ENCODE results near the gene ARPC1A. TPM values are rescaled to one million over a fixed set of nuclear protein-coding genes. Genes with fewer than 3 reads are reported as not detected.
"Not testable (repeated sequence)": the region's sequence is repeated elsewhere in the genome, so short reads cannot be mapped to it uniquely, and the experiment has no call there.

The ARPC1A gene
- total RNA-seq = 131 TPM
- long read RNA-seq, transcript ARPC1A-201 (10 exons, 1,565 nt) = major isoform, 181 of 202 reads
- long read RNA-seq, partial matches to known transcripts = 12 of 202 reads
- long read RNA-seq, other reads (novel, unspliced or antisense) = 9 of 202 reads

DNA sequence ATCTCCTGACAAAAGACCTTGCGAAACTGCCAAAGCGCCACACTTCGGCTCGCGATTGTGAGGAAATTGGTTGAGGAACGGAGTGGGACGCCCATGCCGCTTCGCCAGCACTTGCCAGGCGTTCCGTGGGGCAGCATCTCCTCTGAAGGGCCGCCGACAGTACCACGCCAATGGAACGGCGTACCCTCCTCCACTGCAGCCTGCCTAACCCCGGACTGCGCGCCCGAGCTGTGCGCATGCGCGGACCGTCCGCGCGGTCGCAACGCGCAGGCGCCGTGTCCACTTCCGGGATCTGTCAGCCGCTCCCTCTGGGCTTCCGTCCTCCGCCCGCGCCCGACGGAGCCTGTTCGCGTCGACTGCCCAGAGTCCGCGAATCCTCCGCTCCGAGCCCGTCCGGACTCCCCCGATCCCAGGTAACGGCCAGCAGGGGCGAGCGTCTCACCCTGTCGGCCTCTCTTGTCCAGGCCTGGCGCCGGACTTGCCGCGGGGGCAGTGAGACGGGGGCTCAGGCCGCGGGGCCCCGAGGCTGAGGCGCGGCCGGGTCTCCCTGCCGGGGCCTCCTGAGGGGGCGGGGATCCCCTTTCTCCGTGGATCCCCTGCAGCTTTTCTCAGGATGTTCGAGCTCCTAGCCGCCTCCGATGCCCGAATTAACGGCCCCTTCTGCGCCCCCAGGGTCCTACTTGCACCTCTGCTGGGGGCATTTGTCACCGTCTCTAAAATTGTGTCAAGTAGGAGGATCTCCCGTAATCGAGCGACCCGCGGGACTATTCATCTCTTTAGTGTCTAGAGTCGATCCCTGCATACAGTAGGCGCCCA is at the start of gene ARPC1A:
ARPC1A (plus strand) TSS at position 307 of the 816 bp plus-strand sequence. CDS start 7,456 bp downstream, outside the sequence.
- Histone ChIP-seq H3K4me1 (peaks cover 77% of the 10 kb centered on the region), H3K27ac (replicated peaks) (peak within 1 kb of the TSS; percentile 97), H3K4me3 (peak within 1 kb of the TSS; percentile 100), H3K36me3 (no peaks in the 10 kb centered on the region), H3K27me3 (ENCODE audit: low read depth) (no peaks in the 10 kb centered on the region), H3K9me3 (replicated peaks) (no peaks in the 10 kb centered on the region)
- intact Hi-C loops (cut with micrococcal nuclease) = no loop called here
- DNase-seq = peak; percentile 90
- TF ChIP-seq, protein P1, sequence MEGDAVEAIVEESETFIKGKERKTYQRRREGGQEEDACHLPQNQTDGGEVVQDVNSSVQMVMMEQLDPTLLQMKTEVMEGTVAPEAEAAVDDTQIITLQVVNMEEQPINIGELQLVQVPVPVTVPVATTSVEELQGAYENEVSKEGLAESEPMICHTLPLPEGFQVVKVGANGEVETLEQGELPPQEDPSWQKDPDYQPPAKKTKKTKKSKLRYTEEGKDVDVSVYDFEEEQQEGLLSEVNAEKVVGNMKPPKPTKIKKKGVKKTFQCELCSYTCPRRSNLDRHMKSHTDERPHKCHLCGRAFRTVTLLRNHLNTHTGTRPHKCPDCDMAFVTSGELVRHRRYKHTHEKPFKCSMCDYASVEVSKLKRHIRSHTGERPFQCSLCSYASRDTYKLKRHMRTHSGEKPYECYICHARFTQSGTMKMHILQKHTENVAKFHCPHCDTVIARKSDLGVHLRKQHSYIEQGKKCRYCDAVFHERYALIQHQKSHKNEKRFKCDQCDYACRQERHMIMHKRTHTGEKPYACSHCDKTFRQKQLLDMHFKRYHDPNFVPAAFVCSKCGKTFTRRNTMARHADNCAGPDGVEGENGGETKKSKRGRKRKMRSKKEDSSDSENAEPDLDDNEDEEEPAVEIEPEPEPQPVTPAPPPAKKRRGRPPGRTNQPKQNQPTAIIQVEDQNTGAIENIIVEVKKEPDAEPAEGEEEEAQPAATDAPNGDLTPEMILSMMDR (IDR thresholded peaks at IDR 0.05; ENCODE audit: borderline replicate concordance) = peak; percentile 35

DNA sequence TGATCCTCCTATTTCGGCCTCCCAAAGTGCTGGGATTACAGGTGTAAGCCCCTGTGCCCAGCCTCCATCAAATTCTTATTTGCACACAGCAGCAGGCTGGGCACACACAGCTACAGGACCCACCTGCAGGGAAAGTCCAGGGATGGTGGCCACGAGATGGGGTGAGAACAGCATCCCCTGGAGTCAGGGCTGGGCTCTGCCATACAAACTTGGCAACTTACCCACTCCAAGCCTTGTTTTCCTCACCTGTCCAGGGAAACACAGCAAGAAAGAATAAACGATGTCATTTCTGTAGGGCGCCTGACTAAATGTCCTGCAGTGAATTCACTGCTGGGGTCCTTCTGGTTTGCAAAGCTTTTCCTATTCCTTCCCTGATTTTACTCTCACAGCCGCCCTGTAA is 47.5 kb upstream of the ARPC1A start:
- Histone ChIP-seq H3K36me3 (no peaks in the 10 kb centered on the region), H3K9me3 (replicated peaks) (no peaks in the 10 kb centered on the region), H3K27me3 (ENCODE audit: low read depth) (no peaks in the 10 kb centered on the region), H3K27ac (replicated peaks) (no peak overlapping the region), H3K4me1 (no peaks in the 10 kb centered on the region), H3K4me3 (no peak overlapping the region)
- DNase-seq = no peak
- intact Hi-C loops (cut with micrococcal nuclease) = no loop called here
- TF ChIP-seq, protein P1 (IDR thresholded peaks at IDR 0.05; ENCODE audit: borderline replicate concordance) = no peak

DNA sequence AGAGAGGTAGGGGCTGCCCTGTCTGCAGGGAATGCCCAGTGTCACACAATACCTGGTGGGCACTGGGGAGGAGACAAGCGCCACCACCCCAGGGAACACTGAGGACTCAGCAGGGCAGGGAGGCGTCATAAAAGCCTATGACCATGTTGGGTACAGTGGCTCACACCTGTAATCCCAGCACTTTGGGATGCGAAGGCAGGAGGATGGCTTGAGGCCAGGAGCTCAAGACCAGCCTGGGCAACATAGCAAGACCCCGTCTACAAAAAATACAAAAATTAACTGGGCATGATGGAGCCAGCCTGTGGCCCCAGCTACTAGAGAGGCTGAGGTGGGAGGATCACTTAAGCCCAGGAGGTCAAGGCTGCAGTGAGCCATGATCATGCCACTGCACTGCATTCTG is 41.5 kb upstream of the ARPC1A start:
- H3K27ac ChIP-seq (replicated peaks); DNase-seq; intact Hi-C loops (cut with micrococcal nuclease); H3K9me3 ChIP-seq (replicated peaks); H3K4me3 ChIP-seq; H3K36me3 ChIP-seq; H3K4me1 ChIP-seq; H3K27me3 ChIP-seq (ENCODE audit: low read depth): not testable (repeated sequence)

- H3K4me3 ChIP-seq = no peak overlapping the region
- H3K27ac ChIP-seq (replicated peaks) = no peak overlapping the region
- TF ChIP-seq, protein P1 (IDR thresholded peaks at IDR 0.05; ENCODE audit: borderline replicate concordance) = no peak
- no peaks in the 10 kb centered on the region for H3K9me3 ChIP-seq (replicated peaks)
- H3K4me1 ChIP-seq = no peaks in the 10 kb centered on the region
- intact Hi-C loops (cut with micrococcal nuclease) = no loop called here
- no peaks in the 10 kb centered on the region for H3K27me3 ChIP-seq (ENCODE audit: low read depth)
- DNase-seq = no peak
- no peaks in the 10 kb centered on the region for H3K36me3 ChIP-seq
These were observed 37.7 kb upstream of the ARPC1A start for GRCh38 chr7:99287779-99288534.

DNA sequence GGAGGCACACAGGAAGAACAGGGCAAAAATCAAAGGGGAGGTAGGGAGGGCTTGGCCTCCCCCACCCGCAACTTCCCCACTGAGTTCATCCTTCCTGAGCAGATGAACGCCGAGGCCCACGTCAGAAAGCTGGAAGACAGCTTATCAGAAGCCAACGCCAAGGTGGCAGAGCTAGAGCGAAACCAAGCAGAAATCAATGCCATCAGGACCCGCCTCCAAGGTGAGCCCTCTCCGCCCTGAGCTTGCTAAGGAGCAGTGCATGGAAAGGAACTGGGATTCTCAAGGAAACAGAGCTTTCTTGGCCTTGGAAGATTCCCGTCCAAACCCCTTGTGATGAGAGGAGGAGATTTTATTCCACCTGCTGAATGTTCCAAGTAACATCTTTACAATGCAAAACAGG is 36.5 kb upstream of the ARPC1A start:
- Histone ChIP-seq H3K4me3 (no peak overlapping the region), H3K9me3 (replicated peaks) (no peaks in the 10 kb centered on the region), H3K27me3 (ENCODE audit: low read depth) (no peaks in the 10 kb centered on the region), H3K27ac (replicated peaks) (no peak overlapping the region), H3K36me3 (no peaks in the 10 kb centered on the region), H3K4me1 (no peaks in the 10 kb centered on the region)
- TF ChIP-seq, protein P1 (IDR thresholded peaks at IDR 0.05; ENCODE audit: borderline replicate concordance) = no peak
- DNase-seq = no peak
- intact Hi-C loops (cut with micrococcal nuclease) = no loop called here

DNA sequence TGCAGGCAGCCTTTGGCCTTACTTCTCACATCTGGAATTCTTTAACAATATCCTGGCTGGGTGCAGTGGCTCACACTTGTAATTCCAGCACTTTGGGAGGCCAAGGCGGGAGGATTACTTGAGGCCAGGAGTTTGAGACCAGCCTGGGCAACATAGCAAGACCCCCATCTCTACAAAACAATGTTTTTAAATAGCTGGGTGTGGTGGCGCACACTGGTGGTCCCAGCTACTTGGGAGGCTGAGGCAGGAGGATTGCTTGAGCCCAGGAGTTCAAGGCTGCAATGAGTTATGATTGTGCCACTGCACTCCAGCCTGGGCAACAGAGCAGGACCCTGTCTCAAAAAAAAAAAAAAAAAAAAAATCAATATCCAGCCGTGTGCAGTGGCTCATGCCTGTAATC is 35.5 kb upstream of the ARPC1A start:
- H3K9me3 ChIP-seq (replicated peaks); H3K36me3 ChIP-seq; H3K4me1 ChIP-seq; intact Hi-C loops (cut with micrococcal nuclease); DNase-seq; H3K4me3 ChIP-seq; H3K27ac ChIP-seq (replicated peaks); H3K27me3 ChIP-seq (ENCODE audit: low read depth): not testable (repeated sequence)
